SK-N-SH (cell line): ENCODE measurements around the gene NDUFA12. TPM values are rescaled to one million over a fixed set of nuclear protein-coding genes. Genes with fewer than 3 reads are reported as not detected.

Source experiments
- CTCF ChIA-PET: fragments of 300-600, 350-600 bp; formaldehyde crosslinking; extraction: SDS; loops from one replicate; lab custom pipeline; 2021; lab: Yijun Ruan, JAX
- POLR2A ChIA-PET: fragments of 350-600 bp; sonication (Branson Sonifier 250); formaldehyde crosslinking; extraction: SDS; loops from one replicate; lab custom pipeline; 2020; ENCODE audit warnings: antibody characterized with exemption, inconsistent platforms; lab: Yijun Ruan, JAX
- DNase-seq: peaks from one replicate; pipeline ENCODE4 v3.0.0; 2012
- H2AFZ ChIP-seq: fragments of 200-600 bp; sonication (generic); 2 replicates; pipeline ENCODE4 v1.8.1; 2016; ENCODE audit warnings: antibody characterized with exemption, mild to moderate bottlenecking, low read depth
- H3F3A ChIP-seq: fragments of 200-600 bp; sonication (generic); replicated peaks from 2 replicates; pipeline ENCODE3; 2016; ENCODE audit warnings: antibody characterized with exemption, mild to moderate bottlenecking; ENCODE audit not compliant: insufficient read depth
- H3K27ac ChIP-seq, 2 experiments: fragments of 200-500 bp in 1 of 2; fragments of 200-600 bp in 1 of 2; sonication (Bioruptor generic) in 1 of 2; sonication (generic), shearing (Covaris generic) in 1 of 2; 2 replicates each; pipeline versions ENCODE4 v1.5.1 to v1.6.1; 2014 to 2016; ENCODE audit warnings: low read depth in 2 of 2, inconsistent platforms in 1 of 2, low read length in 1 of 2, mild to moderate bottlenecking in 1 of 2, mixed read lengths in 1 of 2
- H3K27me3 ChIP-seq: fragments of 200-600 bp; sonication (generic), shearing (Covaris generic); 2 replicates; pipeline ENCODE4 v1.6.1; 2016; ENCODE audit warnings: mixed run types; ENCODE audit not compliant: insufficient read depth
- H3K36me3 ChIP-seq, 2 experiments: fragments of 200-500 bp in 1 of 2; fragments of 200-600 bp in 1 of 2; sonication (Bioruptor generic) in 1 of 2; sonication (generic) in 1 of 2; replicated peaks in 1 of 2; 2 replicates each; pipeline versions ENCODE3 to v1.5.1; 2014 to 2016; ENCODE audit warnings: low read length in 1 of 2, mild to moderate bottlenecking in 1 of 2; ENCODE audit not compliant: insufficient read depth in 2 of 2, control insufficient read depth in 1 of 2
- H3K4me1 ChIP-seq, 2 experiments: fragments of 200-500 bp in 1 of 2; fragments of 200-600 bp in 1 of 2; sonication (Bioruptor generic) in 1 of 2; sonication (generic), shearing (Covaris generic) in 1 of 2; 2 replicates each; pipeline versions ENCODE4 v1.5.1 to v1.6.1; 2014 to 2016; ENCODE audit warnings: low read depth in 1 of 2, low read length in 1 of 2, mixed run types in 1 of 2; ENCODE audit not compliant: insufficient read depth in 2 of 2, control insufficient read depth in 1 of 2
- H3K4me2 ChIP-seq: fragments of 200-600 bp; sonication (generic), shearing (Covaris generic); 2 replicates; pipeline ENCODE4 v1.6.1; 2017; ENCODE audit warnings: mixed run types
- H3K4me3 ChIP-seq, 2 experiments: fragments of 200-500 bp in 1 of 2; fragments of 200-600 bp in 1 of 2; sonication (Bioruptor generic) in 1 of 2; sonication (generic), shearing (Covaris generic) in 1 of 2; 2 replicates each; pipeline versions ENCODE4 v1.5.1 to v1.8.1; 2014 to 2016; ENCODE audit warnings: low read depth in 2 of 2, inconsistent platforms in 1 of 2, low read length in 1 of 2, mild to moderate bottlenecking in 1 of 2, mixed read lengths in 1 of 2, moderate library complexity in 1 of 2
- H3K79me2 ChIP-seq: fragments of 200-600 bp; sonication (generic); 2 replicates; pipeline ENCODE4 v1.8.1; 2017; ENCODE audit warnings: mild to moderate bottlenecking; ENCODE audit not compliant: insufficient read depth
- H3K9ac ChIP-seq: fragments of 200-600 bp; sonication (generic); 2 replicates; pipeline ENCODE4 v1.6.1; 2017; ENCODE audit warnings: mixed run types
- H3K9me2 ChIP-seq: fragments of 200-600 bp; sonication (generic); 2 replicates; pipeline ENCODE4 v1.6.1; 2017; ENCODE audit warnings: mixed run types
- H3K9me3 ChIP-seq: fragments of 200-600 bp; sonication (generic); 2 replicates; pipeline ENCODE4 v1.6.1; 2017; ENCODE audit warnings: mixed run types, mild to moderate bottlenecking, moderate library complexity
- H4K20me1 ChIP-seq: fragments of 200-600 bp; sonication (generic); 2 replicates; pipeline ENCODE4 v1.6.1; 2017; ENCODE audit warnings: mild to moderate bottlenecking, mixed run types; ENCODE audit not compliant: insufficient read depth
- CHD2 ChIP-seq: fragments of 150-350 bp; IDR thresholded peaks from 2 replicates; pipeline ENCODE4 v1.6.1; 2018; ENCODE audit warnings: low read length; ENCODE audit not compliant: partially characterized antibody
- CTCF ChIP-seq: fragments of 200-600 bp; sonication (generic); IDR thresholded peaks from 2 replicates; pipeline ENCODE4 v1.6.1; 2017; ENCODE audit warnings: antibody characterized with exemption, mild to moderate bottlenecking, moderate library complexity
- ELF1 ChIP-seq: IDR thresholded peaks from 2 replicates; pipeline ENCODE4 v1.4.0; 2012
- EZH2phosphoT487 ChIP-seq: fragments of 200-600 bp; sonication (generic); IDR thresholded peaks from 2 replicates; pipeline ENCODE4 v1.6.1; 2017; ENCODE audit warnings: low read depth, mixed run types, mild to moderate bottlenecking, antibody characterized with exemption, moderate library complexity, borderline replicate concordance
- FOSL2 ChIP-seq: IDR thresholded peaks from 2 replicates; pipeline ENCODE4 v1.4.0; 2012; ENCODE audit warnings: low read depth, mild to moderate bottlenecking, moderate library complexity, borderline replicate concordance
- FOXJ3 ChIP-seq: sonication (generic); formaldehyde crosslinking; IDR thresholded peaks from 2 replicates; pipeline ENCODE4 v1.5.1; 2020; ENCODE audit warnings: mild to moderate bottlenecking, missing genetic modification reagents
- GATA2 ChIP-seq: sonication (generic); formaldehyde crosslinking; IDR thresholded peaks from 2 replicates; pipeline ENCODE4 v1.5.0; 2020; ENCODE audit warnings: mild to moderate bottlenecking, missing genetic modification reagents
- MXI1 ChIP-seq: IDR thresholded peaks from 2 replicates; pipeline ENCODE4 v1.6.1; 2012; ENCODE audit warnings: mild to moderate bottlenecking, low read depth, low read length, improper control_type of control experiment
- NFIC ChIP-seq: IDR thresholded peaks from 2 replicates; pipeline ENCODE4 v1.4.0; 2012; ENCODE audit warnings: borderline replicate concordance
- NRF1 ChIP-seq: IDR thresholded peaks from 2 replicates; pipeline ENCODE4 v1.6.1; 2012; ENCODE audit warnings: low read depth, mild to moderate bottlenecking, low read length
- PBX3 ChIP-seq: IDR thresholded peaks from 2 replicates; pipeline ENCODE4; 2012
- RCOR1 ChIP-seq: fragments of 150-350 bp; IDR thresholded peaks from 2 replicates; pipeline ENCODE4 v1.6.1; 2017; ENCODE audit warnings: antibody characterized with exemption, low read length
- RFX5 ChIP-seq: IDR thresholded peaks from 2 replicates; pipeline ENCODE4 v1.6.1; 2012; ENCODE audit warnings: mild to moderate bottlenecking, improper control_type of control experiment, low read length
- RXRA ChIP-seq: IDR thresholded peaks from 2 replicates; pipeline ENCODE4 v1.4.0; 2012; ENCODE audit warnings: low read depth, mild to moderate bottlenecking, borderline replicate concordance
- SIN3A ChIP-seq: IDR thresholded peaks from 2 replicates; pipeline ENCODE4 v1.6.1; 2012; ENCODE audit warnings: low read depth, mild to moderate bottlenecking, low read length, moderate library complexity, borderline replicate concordance
- TAF1 ChIP-seq: IDR thresholded peaks from 2 replicates; pipeline ENCODE4 v1.6.1; 2012; ENCODE audit warnings: low read depth, mild to moderate bottlenecking, low read length, moderate library complexity, borderline replicate concordance
- TEAD4 ChIP-seq: IDR thresholded peaks from 2 replicates; pipeline ENCODE4 v1.4.0; 2012; ENCODE audit warnings: mild to moderate bottlenecking, borderline replicate concordance; ENCODE audit not compliant: insufficient read depth
- USF1 ChIP-seq: IDR thresholded peaks from 2 replicates; pipeline ENCODE4 v1.4.0; 2012; ENCODE audit warnings: low read depth, borderline replicate concordance
- YY1 ChIP-seq: IDR thresholded peaks from 2 replicates; pipeline ENCODE4 v1.4.0; 2012; ENCODE audit warnings: low read depth, mild to moderate bottlenecking
- polyA plus RNA-seq, 3 experiments: library from polyadenylated mRNA; depleted of rRNA; stranded (reverse); fragments of >200 nt; gene quantifications; 2 replicates each; pipeline ENCODE4 v1.2.3, GENCODE V29; 2012
- TF ChIP-seq, protein P1 (sequence below): IDR thresholded peaks from 2 replicates; pipeline ENCODE4 v1.4.0; 2012; ENCODE audit warnings: low read depth

The NDUFA12 gene
- polyA plus RNA-seq, 1 of the 3 experiments (the other 2 are of a cell fraction): 106 TPM

- H3K4me2 ChIP-seq: no peak overlapping the region
- CTCF ChIA-PET: interaction anchor here (0.6 kb wide), 1 partner anchor 22 kb away, joined by 3 read pairs; no protein-coding TSS in a partner anchor
- no peak overlapping the region for H3K4me3 ChIP-seq
- peaks cover 63% of the 10 kb centered on the region for H3K79me2 ChIP-seq
- H3F3A ChIP-seq: peaks cover 11% of the 10 kb centered on the region
- POLR2A ChIA-PET: no interaction called here
- no peak overlapping the region for H3K9ac ChIP-seq
- H3K27ac ChIP-seq: no peak overlapping the region
- no peaks in the 10 kb centered on the region for H4K20me1 ChIP-seq
- H3K4me1 ChIP-seq: no peaks in the 10 kb centered on the region
- H3K9me2 ChIP-seq: no peaks in the 10 kb centered on the region
- TF ChIP-seq FOSL2: no peak
- TF ChIP-seq, protein P1, sequence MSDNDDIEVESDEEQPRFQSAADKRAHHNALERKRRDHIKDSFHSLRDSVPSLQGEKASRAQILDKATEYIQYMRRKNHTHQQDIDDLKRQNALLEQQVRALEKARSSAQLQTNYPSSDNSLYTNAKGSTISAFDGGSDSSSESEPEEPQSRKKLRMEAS: no peak
- no peak for TF ChIP-seq PBX3
- TF ChIP-seq YY1: no peak
- TF ChIP-seq FOXJ3 (CRISPR knock-in tag): no peak
- TF ChIP-seq ELF1: no peak
- no peak for TF ChIP-seq EZH2phosphoT487
- no peak for TF ChIP-seq NRF1
- no peak for TF ChIP-seq CTCF
- no peak for TF ChIP-seq TEAD4
- no peak for TF ChIP-seq SIN3A
- no peak for TF ChIP-seq NFIC
- no peak for TF ChIP-seq CHD2
- no peak for TF ChIP-seq RCOR1
- no peak for TF ChIP-seq TAF1
- no peak for TF ChIP-seq USF1
- no peak for TF ChIP-seq RFX5
- no peak for TF ChIP-seq GATA2 (CRISPR knock-in tag)
- no peak for TF ChIP-seq MXI1
- TF ChIP-seq RXRA: no peak
- H3K9me3 ChIP-seq: no peaks in the 10 kb centered on the region
- H2AFZ ChIP-seq: no peak overlapping the region
- DNase-seq: no peak
- H3K27me3 ChIP-seq: no peaks in the 10 kb centered on the region
- peaks cover 2 to 28% of the 10 kb centered on the region in 2 experiments for H3K36me3 ChIP-seq
These were observed 5.8 kb downstream of the NDUFA12 start for GRCh38 chr12:94997726-94998125.
